Pulmonary artery endothelial cell (primary cell): ENCODE results near the gene NDUFAF2. TPM values are rescaled to one million over a fixed set of nuclear protein-coding genes. Genes with fewer than 3 reads are reported as not detected.
"Not testable (repeated sequence)": the region's sequence is repeated elsewhere in the genome, so short reads cannot be mapped to it uniquely, and the experiment has no call there.

Experiments
- DNase-seq: peaks from one replicate; pipeline ENCODE4 v3.0.0-alpha.2; 2011; ENCODE audit warnings: low read depth, low spot score
- total RNA-seq: library from RNA; depleted of rRNA; stranded (reverse); fragments of >200 nt; gene quantifications from 2 replicates; pipeline ENCODE4 v1.2.3, GENCODE V29; 2014

The NDUFAF2 gene
- total RNA-seq, 1 donor from 2014 or later: 29.9 TPM

DNA sequence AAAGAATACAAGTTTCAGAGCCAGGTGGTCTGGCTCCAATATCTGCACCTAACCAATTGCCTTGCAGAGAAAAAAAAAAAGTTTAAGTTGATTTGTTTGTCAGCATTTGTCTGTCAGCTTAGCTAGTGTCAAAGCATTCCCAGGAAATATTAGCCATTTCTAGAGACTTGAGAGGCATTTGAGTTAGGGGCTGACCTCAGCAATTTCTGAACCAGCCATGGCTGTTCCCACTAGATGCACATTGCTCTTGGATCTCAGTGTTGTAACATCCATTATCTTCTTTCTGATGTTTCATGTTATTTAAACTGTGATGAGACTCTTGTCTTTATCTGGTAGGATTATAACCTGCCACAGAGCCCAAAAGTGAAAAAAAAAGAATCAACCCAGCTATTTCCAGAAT is 102.3 kb downstream of the NDUFAF2 start:
- no peak for DNase-seq

DNA sequence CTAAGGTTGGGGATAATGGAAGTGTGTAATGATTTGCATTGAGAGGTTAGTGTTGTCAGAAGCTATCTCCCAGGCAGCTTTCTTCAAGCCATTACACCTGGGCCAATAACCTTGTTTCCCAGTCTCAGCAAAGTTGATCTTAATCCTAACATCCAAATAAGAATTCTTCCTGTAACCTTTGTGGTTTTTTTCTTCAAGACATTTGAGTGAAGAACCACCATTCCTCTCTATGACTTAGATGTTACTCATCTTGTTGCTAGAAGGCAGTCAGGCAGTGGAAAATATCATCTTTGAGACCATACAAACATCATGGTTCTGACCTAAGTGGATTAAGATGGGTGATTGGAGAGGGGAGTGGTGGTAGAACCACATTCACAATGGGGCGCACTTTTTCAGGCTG is 103.5 kb downstream of the NDUFAF2 start:
- no peak for DNase-seq

DNA sequence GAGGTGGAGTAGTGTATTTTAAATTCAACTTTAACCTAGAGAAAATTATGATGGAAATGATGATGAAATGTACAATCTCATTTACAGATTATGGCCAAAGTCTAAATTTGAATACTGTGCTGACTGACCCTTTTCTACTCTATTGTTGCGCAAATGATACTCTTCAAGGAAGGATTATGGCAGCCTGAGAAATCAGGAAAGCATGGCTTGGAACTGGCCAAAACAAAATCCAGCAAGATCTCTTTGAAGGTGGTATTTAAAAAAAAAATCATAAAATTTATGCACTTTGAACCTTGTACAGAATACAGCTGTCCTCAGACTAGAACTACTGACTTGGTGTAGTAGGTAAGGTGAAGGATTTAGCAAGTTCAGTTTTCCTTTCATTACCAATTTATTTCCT is 105.3 kb downstream of the NDUFAF2 start:
- no peak for DNase-seq

DNA sequence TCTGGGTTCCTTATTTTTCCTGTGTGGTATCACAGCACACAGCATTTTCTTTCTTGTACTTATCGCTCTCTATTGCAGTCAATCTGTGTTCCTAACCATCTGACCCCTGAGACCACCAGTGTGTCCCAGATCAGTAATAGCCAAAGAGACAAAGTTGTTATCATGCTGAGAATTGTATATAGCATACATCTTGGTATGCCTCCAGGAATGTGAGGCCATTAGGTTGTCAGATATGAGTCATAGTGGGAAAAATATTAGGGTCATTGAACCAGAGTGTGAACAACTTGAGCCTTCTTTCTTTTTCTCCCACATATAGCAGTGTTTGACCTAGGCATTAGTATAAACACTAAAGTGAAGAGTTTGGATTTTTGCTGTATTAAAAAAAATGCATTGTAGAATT is 106.3 kb downstream of the NDUFAF2 start:
- DNase-seq: peak; percentile 33

DNA sequence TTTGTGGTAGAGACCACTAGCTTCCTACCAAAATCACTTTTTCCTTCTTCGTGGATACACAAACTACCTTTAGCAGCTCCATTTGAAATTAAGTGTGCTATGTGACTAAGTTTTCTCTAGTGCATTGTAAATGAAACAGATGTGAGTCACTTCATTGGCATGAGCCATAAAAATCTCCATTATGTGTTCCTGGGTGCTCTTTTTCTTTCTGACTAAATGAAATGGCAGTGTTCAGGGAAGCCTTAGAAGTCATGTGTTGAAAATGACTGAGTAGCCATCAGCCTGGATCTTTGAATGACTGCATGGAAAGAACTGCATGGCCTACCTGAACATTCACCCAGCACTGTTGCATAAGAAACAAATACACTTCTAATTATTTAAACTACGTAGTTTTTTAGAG is 107.9 kb downstream of the NDUFAF2 start:
- DNase-seq: no peak

DNA sequence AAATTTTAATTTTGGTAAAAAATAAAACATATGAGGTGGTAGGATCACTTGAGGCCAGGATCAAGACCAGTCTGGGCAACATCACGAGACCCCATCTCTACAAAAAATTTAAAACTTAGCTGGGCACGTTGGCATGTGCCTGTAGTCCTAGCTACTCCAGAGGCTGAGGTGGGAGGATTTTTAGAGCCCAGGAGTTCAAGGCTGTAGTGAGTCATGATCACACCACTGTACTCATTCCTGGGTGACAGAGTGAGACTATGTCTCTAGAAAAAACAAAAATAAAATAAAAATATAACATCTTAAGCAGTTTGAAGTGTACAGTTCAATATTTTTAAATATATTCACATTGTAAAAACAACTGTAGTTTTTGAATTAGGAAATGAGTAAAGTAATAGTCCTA is 108.9 kb downstream of the NDUFAF2 start:
- DNase-seq: no peak

DNA sequence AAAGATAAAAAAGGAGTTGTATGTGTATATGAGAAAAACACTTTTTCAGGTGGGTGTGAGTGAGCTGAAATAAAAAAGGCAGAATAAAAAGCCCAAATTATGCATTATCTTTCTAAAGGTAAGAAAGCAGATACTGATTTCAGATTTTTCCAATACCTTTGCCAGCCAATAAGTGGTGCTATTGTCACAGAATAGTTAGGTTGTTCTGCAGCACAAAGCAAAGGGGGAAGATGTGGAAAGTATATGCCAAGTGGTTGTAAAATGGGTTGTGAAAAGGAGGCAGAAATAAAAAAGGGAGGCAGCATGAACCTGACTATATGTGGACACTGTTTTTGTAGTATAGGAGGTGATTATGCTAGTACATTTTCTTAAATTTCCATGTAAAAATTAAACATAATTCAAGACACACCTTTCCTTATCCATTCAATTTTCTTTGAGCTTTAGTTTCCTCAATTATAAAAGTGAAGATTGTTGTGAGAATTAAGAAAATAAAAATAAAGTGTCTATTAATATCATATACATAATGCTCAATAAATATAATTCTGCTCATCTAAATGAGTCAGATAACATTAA is 110.5 kb downstream of the NDUFAF2 start:
- peak; percentile 19 for DNase-seq

DNA sequence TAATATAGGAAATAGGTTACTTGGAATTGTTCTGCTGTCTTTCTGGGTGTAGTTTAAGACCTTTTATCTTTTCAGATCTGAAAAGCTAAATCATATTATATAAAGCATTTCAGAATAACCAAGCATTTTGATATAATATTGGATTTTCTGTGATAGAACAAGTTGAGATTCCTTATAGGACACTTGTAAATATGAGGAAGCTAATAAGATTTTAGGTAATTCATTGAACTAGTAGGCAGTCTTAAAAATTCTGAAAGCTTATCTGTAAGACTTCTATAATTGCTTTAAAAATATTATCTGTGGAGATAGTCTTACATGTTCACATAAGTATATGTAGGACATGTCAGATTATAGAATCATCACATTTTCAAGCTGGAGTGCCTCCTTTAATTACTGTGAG is 114.5 kb downstream of the NDUFAF2 start:
- DNase-seq: no peak

DNA sequence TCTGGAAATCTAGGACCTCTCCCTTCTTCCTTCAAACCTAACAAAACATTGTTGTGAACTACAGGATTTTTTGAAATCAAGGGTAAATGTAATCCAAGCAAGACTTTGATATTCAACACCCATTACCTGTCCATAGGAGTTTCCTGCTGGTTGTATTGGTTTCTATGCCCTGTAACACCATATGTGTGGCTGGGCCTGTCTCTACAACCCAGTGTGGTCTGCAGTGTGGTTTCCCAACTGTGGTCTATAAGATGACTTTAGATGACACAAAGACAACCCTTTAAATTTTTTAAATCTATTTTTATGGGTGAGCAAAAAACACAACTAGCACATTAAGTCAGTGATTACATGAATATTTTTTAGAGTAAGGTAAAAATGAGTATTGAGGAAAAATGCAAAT is 124.1 kb downstream of the NDUFAF2 start:
- DNase-seq: no peak

DNA sequence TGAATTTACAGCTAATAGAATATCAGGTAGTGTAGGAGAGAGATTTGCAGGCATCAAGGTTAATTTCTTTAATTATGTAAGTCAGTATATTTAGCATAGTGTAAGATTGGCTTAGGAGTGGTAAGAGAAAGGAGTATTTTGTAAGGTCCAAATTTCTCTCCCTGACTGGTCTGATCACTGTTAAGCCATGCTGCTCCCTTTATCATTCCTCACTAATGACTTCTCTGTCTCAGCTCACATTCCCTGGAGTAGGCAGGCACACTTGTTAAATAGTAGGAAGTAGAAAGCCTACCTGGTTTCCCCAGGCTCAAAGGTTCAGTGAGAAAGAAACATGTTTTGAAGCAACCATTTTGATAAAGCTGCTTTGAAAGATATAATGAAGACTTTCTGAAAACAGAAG is 126.5 kb downstream of the NDUFAF2 start:
- DNase-seq: no peak

DNA sequence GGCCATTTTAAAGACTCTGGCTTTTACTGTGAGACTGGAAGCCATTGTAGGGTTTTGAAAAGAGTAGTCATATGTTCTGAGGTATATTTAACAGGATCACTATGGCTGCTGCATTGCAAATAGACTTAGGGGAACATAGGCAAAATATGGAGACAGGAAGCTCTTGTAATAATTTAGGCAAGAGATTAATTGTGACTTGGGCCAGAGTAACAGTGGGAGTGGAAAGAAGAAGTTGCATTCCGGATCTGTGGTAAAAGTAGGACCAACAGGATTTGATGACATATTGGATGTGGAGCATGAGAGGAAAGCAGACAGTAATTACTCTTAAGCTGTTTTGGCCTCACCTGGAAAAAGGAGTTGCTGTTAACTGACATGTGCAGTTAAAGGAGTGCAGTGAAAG is 131.6 kb downstream of the NDUFAF2 start:
- DNase-seq: no peak

DNA sequence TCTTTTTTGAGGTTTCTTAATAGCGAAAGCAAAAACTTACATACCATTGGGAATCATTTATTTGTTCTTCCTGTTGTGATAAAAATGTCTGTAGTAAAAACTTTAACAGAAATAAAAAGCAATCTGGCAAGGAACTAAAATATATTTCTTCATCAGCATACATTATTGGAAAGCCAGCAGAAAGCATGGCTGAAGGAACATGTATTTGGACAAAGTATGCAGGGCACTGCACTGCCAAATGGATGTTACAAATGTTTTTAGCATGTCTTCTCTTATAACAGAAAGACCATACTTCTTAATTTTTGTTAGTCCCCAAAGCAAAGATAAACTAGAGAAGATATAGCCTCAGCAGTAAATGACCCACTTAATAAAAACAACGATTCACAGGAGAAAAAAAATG is 136.7 kb downstream of the NDUFAF2 start:
- DNase-seq: no peak

DNA sequence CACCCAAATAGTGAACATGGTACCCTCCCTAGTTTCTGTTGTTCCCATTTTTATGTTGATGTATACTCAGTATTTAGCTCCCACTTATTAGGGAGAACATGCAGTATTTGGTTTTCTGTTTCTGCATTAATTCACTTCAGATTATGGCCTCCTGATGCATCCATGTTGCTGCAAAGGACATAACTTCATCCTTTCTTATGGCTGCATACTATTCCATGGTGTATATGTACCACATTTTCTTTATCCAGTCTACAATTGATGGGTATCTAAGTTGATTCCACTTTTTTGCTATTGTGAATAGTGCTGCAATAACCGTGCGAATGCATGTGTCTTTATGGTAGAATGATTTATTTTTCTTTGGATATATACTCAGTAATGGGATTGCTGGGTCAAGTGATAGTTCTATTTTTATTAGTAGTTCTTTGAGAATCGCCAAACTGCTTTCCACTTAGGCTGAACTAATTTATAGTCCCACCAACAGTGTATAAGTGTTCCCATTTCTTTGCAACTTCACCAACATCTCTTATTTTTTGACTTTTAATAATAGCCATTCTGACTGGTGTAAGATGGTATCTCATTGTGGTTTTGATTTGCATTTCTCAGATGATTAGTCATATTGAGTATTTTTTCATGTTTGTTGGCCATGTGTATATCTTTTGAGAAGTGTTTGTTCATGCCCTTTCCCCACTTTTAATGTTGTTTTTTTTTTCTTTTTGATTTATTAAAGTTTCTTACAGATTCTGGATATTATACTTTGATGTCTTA is 137.7 kb downstream of the NDUFAF2 start:
- no peak for DNase-seq

DNA sequence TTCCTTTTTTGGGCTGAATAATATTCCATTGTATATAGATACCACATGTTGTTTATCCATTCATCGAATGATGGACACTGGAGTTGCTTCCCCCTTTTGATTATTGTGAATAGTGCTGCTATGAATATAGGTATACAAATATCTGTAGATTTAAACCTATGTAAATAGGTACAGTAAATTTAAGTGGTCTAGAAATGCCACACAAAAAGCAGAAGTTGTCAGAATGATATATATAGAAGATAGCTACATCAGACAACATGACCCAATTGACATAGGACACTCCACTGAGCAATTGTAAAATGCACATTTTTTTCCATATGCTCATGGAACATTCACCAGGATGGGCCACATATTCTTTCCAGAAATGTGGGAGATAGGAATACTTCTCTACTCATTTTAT is 139.7 kb downstream of the NDUFAF2 start:
- DNase-seq: no peak

DNA sequence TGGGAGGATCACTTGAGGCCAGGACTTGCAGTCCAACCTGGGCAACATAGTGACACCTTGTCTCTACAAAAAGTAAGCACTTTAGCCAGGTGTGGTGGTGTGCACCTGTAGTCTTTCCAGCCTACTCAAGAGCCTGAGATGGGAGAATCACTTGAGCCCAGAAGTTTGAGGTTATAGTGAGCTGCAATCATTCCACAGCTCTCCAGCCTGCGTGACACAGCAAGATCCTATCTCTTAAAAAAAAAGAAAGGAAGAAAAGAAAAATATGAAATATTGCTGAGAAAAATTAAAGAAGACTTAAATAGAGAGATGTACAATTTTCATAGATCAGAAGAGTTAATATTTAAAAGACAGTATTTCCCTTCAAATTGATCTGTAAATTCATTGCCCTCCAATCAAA is 140.9 kb downstream of the NDUFAF2 start:
- DNase-seq: no peak

DNA sequence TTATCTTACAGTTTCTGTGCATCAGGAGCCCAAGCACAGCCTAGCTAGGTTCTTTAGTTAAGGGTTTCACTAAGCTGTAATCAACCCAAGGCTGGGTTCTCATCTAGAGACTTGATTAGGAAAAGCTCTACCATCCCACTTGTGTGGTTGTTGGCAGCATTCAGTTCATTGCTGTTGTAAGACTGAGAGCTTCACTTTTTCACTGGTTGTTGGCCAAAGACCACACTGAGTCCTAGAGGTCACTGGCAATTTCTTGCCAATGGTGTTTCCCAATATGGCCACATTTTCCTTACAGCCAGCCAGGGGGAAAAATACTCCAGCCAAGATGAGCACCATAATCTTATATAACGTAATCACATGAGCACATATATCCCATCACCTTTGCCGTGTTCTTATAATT is 142.9 kb downstream of the NDUFAF2 start:
- DNase-seq: no peak

DNA sequence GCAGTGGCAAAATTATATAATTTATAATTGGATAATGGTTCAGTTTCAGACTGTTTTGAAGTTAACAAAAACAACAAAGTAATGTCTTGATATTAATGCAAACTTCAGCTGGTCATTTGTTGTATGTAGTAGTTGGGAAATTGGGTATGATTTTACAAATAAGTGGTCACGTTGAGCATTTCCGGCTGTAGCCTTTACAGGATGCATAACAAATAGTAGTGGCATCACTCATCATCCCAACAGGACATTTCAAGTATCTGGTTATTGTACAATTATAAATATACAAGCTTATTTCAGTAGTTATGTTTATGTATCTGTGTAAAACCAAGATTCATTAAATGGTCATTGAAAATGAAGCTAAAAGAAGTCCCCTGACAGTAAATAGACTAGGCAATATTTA is 144.3 kb downstream of the NDUFAF2 start:
- no peak for DNase-seq

DNA sequence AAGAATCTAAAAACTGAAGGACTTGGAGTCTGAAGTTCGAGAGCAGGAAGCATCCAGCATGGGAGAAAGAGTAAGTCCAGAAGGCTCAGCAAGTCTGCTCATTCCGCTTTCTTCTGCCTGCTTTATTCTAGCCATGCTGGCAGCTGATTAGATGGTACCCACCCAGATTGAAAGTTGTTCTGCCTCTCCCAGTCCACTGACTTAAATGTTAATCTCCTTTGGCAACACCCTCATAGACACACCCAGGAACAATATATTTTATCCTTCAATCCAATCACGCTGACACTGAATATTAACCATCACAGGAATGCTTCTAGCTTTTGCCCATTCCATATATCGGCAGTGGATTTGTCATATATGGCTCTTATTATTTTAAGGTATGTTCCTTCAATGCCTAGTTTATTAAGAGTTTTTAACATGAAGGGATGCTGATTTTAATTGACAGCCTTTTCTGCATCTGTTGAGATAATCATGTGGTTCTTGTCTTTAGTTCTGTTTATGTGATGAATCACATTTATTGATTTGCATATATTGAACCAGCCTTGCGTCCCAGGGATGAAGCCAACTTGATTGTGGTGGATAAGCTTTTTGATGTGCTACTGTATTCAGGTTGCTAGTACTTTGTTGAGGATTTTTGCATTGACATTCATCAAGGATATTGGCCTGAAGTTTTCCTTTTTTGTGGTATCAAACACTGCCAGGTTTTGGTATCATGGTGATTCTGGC is 148.2 kb downstream of the NDUFAF2 start:
- DNase-seq: not testable (repeated sequence)

DNA sequence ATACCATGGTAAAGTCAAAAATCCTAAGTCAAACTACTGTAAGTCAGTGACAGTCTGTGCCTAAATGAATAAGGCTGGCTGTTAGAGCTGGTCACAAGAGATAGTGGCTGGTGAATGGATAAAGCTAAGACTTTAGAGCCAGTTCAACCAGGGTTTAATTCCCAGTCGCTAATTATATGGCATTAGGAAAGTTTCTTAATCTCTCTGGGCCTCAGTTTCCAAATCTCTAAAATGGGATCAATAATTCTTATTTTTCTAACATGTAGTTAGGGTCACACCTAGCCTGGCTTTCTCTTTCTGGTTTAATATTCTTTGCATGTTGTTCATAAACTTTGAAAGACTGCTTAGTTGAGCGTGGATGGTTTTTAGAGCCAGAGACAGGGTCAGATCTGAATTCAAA is 152.5 kb downstream of the NDUFAF2 start:
- DNase-seq: no peak

DNA sequence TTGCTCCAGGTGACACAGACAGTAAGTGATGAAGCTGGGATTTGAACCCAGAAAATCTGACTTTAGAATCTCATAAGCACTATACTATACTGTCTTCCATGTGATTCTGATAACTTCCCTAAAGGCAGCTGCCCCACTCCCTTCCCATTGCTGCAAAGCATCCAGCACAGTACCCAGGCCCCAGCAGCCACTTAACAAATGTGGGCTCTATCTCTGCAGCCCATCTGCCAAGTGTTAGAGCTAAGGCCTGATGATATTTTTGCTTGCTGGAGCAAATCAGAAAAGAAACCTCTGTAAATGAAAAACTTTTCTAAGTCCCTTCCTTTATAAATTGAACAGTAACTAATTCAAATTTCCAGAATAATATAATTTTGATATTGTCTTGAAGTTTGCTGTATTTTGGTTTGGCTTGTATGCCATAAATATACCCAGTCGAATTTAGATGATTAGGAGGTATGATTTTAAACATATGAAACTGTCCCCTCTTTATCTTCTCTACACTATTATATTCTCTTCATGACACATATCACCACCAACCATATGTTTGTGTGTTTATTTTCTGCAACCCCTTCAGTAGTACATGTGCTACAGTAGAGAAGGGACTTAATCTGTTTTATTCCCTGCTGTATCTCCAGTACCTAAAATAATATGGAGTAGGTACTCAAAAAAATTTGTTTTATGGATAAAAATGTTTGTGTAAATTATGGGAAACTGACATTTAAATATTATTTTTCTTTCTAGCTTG is 153.4 kb downstream of the NDUFAF2 start:
- DNase-seq: no peak

DNA sequence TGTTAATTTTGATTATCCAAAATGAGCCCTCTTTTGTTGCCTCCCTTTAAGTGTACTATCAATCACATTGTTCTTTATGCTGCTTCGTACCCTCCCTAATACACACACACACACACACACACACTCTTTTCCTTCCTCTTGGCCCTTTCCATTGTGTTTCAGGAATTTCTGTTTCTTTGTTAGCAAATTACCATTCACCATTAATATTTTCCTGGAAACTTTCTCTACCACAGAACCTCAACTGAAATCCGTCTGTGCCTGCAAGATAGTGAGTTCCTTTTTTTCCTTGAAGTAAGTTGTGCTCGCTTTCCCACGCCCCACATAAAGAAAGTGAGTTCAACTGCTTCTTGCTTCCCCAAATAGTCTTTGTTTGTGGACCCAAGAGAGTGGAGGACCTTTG is 155.4 kb downstream of the NDUFAF2 start:
- DNase-seq: peak; percentile 58

DNA sequence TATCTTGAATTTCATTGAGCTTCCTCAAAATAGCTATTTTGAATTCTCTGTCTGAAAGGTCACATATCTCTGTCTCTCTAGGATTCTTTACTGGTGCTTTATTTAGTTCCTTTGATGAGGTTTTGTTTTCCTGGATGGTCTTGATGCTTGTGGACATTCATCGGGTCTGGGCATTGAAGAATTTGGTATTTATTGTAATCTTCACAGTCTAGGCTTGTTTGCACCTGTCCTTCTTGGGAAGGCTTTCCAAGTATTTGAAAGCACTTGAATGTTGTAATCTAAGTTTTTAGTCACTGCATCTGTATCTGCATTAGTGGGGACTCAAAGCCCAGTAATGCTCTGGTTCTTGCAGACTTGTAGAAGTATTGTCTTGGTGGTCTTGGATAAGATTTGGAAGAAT is 169.4 kb downstream of the NDUFAF2 start:
- no peak for DNase-seq
